ENCODE measurements around the gene GLT1D1.
"Not testable (repeated sequence)": the region's sequence is repeated elsewhere in the genome, so short reads cannot be mapped to it uniquely, and the experiment has no call there.

GRCh38 chr12:128851429-128851828 is 1.8 kb upstream of the GLT1D1 start:
- TF ChIP-seq EZH2 (optimal IDR thresholded peaks at IDR 0.05; ENCODE audit: low read depth, low read length); CTCF (IDR thresholded peaks at IDR 0.05; ENCODE audit: low read length): not testable (repeated sequence)

Data from MM.1S (cell line).